Endodermal cell (in vitro differentiated cells): Measurements from ENCODE around the gene SCGB1D1. TPM values are rescaled to one million over a fixed set of nuclear protein-coding genes. Genes with fewer than 3 reads are reported as not detected.
A peak's percentile ranks its signal among the peaks of the same experiment; 100 is the strongest.

ENCODE experiments used
- DNase-seq: peaks from one replicate; pipeline ENCODE4 v3.0.0-alpha.2; 2017
- H3K27ac ChIP-seq: 2 replicates; pipeline ENCODE4 v1.5.1; 2013; ENCODE audit warnings: mild to moderate bottlenecking, low read depth, low read length, moderate library complexity
- H3K27me3 ChIP-seq: 2 replicates; pipeline ENCODE4 v1.6.1; 2013; ENCODE audit warnings: mild to moderate bottlenecking, low read length, moderate library complexity; ENCODE audit not compliant: insufficient read depth, control insufficient read depth, poor library complexity, severe bottlenecking
- H3K36me3 ChIP-seq: 2 replicates; pipeline ENCODE4 v1.7.0; 2013; ENCODE audit warnings: mild to moderate bottlenecking, low read length, moderate library complexity; ENCODE audit not compliant: control insufficient read depth, insufficient read depth
- H3K4me1 ChIP-seq: one replicate; pipeline ENCODE4 v1.7.0; 2013; ENCODE audit warnings: low read length; ENCODE audit not compliant: control insufficient read depth, insufficient read depth
- H3K4me3 ChIP-seq: 2 replicates; pipeline ENCODE4 v1.5.1; 2013; ENCODE audit warnings: mild to moderate bottlenecking, low read length, moderate library complexity
- H3K9ac ChIP-seq: 2 replicates; pipeline ENCODE4 v1.6.1; 2013; ENCODE audit warnings: mild to moderate bottlenecking, low read length, moderate library complexity; ENCODE audit not compliant: poor library complexity, severe bottlenecking; ENCODE audit errors: extremely low read depth
- H3K9me3 ChIP-seq: 2 replicates; pipeline ENCODE4 v1.6.1; 2013; ENCODE audit warnings: mild to moderate bottlenecking, low read length, moderate library complexity; ENCODE audit not compliant: control insufficient read depth
- H3K27ac Mint-ChIP-seq: 2 replicates; pipeline ENCODE4 v1.8.0; 2020; ENCODE audit warnings: mixed read lengths
- H3K27me3 Mint-ChIP-seq: 2 replicates; pipeline ENCODE4 v1.8.0; 2021; ENCODE audit warnings: mild to moderate bottlenecking, mixed read lengths; ENCODE audit not compliant: insufficient read depth
- H3K36me3 Mint-ChIP-seq: 2 replicates; pipeline ENCODE4 v1.8.0; 2020; ENCODE audit warnings: low read depth, mixed read lengths
- H3K4me1 Mint-ChIP-seq: 2 replicates; pipeline ENCODE4 v1.8.0; 2020; ENCODE audit warnings: mixed read lengths
- H3K4me3 Mint-ChIP-seq: 2 replicates; pipeline ENCODE4 v1.8.0; 2020; ENCODE audit warnings: mild to moderate bottlenecking, moderate library complexity, mixed read lengths
- H3K9me3 Mint-ChIP-seq: 2 replicates; pipeline ENCODE4 v1.8.0; 2020; ENCODE audit warnings: mild to moderate bottlenecking, mixed read lengths
- CTCF ChIP-seq: fragments of 200-600 bp; sonication (generic); conservative IDR thresholded peaks from 2 replicates; pipeline ENCODE4 v1.5.0; 2021; ENCODE audit warnings: antibody characterized with exemption, mild to moderate bottlenecking
- WGBS, 2 experiments: methylation state at CpG; one replicate each; pipeline versions ENCODE4 v1.1.5 to v1.1.7; 2013; ENCODE audit warnings: missing lambda C conversion rate in 2 of 2, mixed read lengths in 1 of 2; ENCODE audit not compliant: insufficient coverage in 1 of 2, insufficient read length in 1 of 2; 5-methylcytosine and 5-hydroxymethylcytosine counted together
- total RNA-seq, 2 donors: library from RNA; stranded (reverse); fragmentation: NEBNext Ultra II Directional in 1 of 2; extraction: Animal tissue kit (Norgen Biotek cat#: 25700) in 1 of 2; gene quantifications; 2 replicates in 1 of 2; 3 replicates in 1 of 2; pipeline ENCODE4 v1.2.1, GENCODE V29; 2021

SCGB1D1 gene
- total RNA-seq, 2 donors from 2014 or later: not detected

GRCh38 chr11:62238151-62238550 lies 48.1 kb downstream of the SCGB1D1 start:
- Histone ChIP-seq H3K4me3 (no peak overlapping the region), H3K27ac (no peak overlapping the region), H3K36me3 (no peaks in the 10 kb centered on the region), H3K4me1 (no peaks in the 10 kb centered on the region), H3K9me3 (no peaks in the 10 kb centered on the region), H3K27me3 (peaks cover 47% of the 10 kb centered on the region), H3K9ac (no peak overlapping the region)
- Mint-ChIP-seq H3K9me3 (no peaks in the 10 kb centered on the region), H3K36me3 (no peaks in the 10 kb centered on the region), H3K4me3 (no peak overlapping the region), H3K27me3 (peaks cover 10% of the 10 kb centered on the region), H3K4me1 (peaks cover 7% of the 10 kb centered on the region), H3K27ac (no peak overlapping the region)
- DNase-seq: no peak
- WGBS, 2 experiments: 98 to 100% methylated on average over 1 to 4 of the region's 4 CpGs
- no peak for TF ChIP-seq CTCF

GRCh38 chr11:62241095-62241494 lies 51.1 kb downstream of the SCGB1D1 start:
- Histone ChIP-seq H3K9ac (no peak overlapping the region), H3K9me3 (no peaks in the 10 kb centered on the region), H3K36me3 (no peaks in the 10 kb centered on the region), H3K4me1 (no peaks in the 10 kb centered on the region), H3K27me3 (peaks cover 21% of the 10 kb centered on the region), H3K4me3 (no peak overlapping the region), H3K27ac (no peak overlapping the region)
- Mint-ChIP-seq H3K27ac (no peak overlapping the region), H3K4me3 (no peak overlapping the region), H3K4me1 (peaks cover 7% of the 10 kb centered on the region), H3K9me3 (no peaks in the 10 kb centered on the region), H3K27me3 (peaks cover 10% of the 10 kb centered on the region), H3K36me3 (no peaks in the 10 kb centered on the region)
- 94 to 100% methylated on average over 1 to 2 of the region's 3 CpGs for WGBS, 2 experiments
- TF ChIP-seq CTCF: no peak
- no peak for DNase-seq

DNA sequence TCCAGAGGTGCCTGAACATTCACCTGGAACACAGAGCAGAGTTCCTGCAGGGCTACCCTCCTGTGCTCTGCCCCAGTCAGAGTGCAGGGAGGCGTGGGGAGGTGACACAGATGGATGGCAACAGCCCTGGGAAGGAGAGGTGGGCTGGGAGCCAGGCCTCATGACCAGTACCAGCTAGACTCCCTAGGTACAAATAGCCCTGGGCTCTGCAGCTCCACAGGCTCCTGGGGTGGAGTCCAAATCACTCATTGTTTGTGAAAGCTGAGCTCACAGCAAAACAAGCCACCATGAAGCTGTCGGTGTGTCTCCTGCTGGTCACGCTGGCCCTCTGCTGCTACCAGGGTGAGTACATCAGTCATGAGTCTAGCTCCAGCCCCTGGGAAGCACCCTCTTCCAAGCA lies 52.0 kb downstream of the SCGB1D1 start, which contains the start of gene SCGB1D2:
Gene SCGB1D2, plus strand, starts transcription at position 219 of the 400 bp plus-strand sequence. Its CDS starts 69 bp downstream, at position 288.
- peak; percentile 79 for DNase-seq
- no peak within 1 kb of the TSS for H3K4me3 Mint-ChIP-seq
- no peaks in the 10 kb centered on the region for H3K9me3 Mint-ChIP-seq
- peaks cover 7% of the 10 kb centered on the region for H3K4me1 Mint-ChIP-seq
- H3K4me1 ChIP-seq: no peaks in the 10 kb centered on the region
- H3K4me3 ChIP-seq: no peak within 1 kb of the TSS
- H3K36me3 Mint-ChIP-seq: no peaks in the 10 kb centered on the region
- peak; percentile 39 for TF ChIP-seq CTCF
- H3K27me3 Mint-ChIP-seq: peaks cover 10% of the 10 kb centered on the region
- peaks cover 13% of the 10 kb centered on the region for H3K27me3 ChIP-seq
- H3K9ac ChIP-seq: no peak within 1 kb of the TSS
- 42 to 60% methylated on average over 2 to 3 of the region's 3 CpGs for WGBS, 2 experiments
- no peaks in the 10 kb centered on the region for H3K9me3 ChIP-seq
- no peaks in the 10 kb centered on the region for H3K36me3 ChIP-seq
- H3K27ac Mint-ChIP-seq: no peak within 1 kb of the TSS
- no peak within 1 kb of the TSS for H3K27ac ChIP-seq

Other genes with a start within 250 kb of the SCGB1D1 start
- under 1 TPM; 0.26 to 0.40 TPM for gene BEST1, start 239.9 kb upstream of the SCGB1D1 start, total RNA-seq
- gene FTH1, start 222.6 kb upstream of the SCGB1D1 start, total RNA-seq: 1,000 to 10,000 TPM; 2,226 to 2,809 TPM
- gene INCENP, start 66.2 kb upstream of the SCGB1D1 start, total RNA-seq: 100 to 1,000 TPM in 1 of 2 donors, 10 to 100 TPM in 1; 58.1 to 115 TPM
- not detected for gene SCGB2A1, start 18.5 kb downstream of the SCGB1D1 start, total RNA-seq
- not detected for gene SCGB1D2, start 52.0 kb downstream of the SCGB1D1 start, total RNA-seq
- not detected for gene SCGB2A2, start 79.9 kb downstream of the SCGB1D1 start, total RNA-seq
- not detected for gene SCGB1D4, start 108.9 kb downstream of the SCGB1D1 start, total RNA-seq
- 10 to 100 TPM; 39.8 to 61.8 TPM for gene ASRGL1, start 147.2 kb downstream of the SCGB1D1 start, total RNA-seq
- gene SCGB1A1, start 228.8 kb downstream of the SCGB1D1 start, total RNA-seq: not detected